ENCODE data around the gene TTLL13. TPM values are rescaled to one million over a fixed set of nuclear protein-coding genes. Genes with fewer than 3 reads are reported as not detected.

The TTLL13 gene
- total RNA-seq, 1 experiment from 2014 or later = 1.0 TPM

DNA sequence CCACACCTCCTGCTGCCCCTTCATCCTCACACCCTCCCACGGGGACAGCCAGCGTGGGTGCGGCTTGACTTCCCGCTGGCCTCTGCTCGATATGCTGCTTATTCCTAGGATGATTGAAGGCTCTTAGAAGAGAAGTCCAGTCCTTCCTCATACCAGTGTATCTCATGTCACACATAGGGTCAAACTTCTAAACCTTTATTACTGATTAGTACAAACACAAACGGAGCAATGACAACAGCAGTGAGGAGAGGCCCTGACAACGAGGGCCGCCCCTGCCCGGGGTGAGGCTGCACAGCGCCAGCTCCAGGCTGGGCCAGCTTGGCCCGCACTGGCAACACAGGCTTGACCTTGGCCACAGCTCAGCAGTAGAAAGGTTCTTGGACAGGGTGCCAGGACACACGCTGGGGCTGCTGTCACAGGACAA, 19.3 kb upstream of the TTLL13 start:
- Histone ChIP-seq H2AFZ (ENCODE audit: low read depth, low read length, poor library complexity, severe bottlenecking) (no peak overlapping the region), H4K20me1 (ENCODE audit: insufficient read depth) (no peaks in the 10 kb centered on the region), H3K9me2 (ENCODE audit: insufficient read depth) (no peaks in the 10 kb centered on the region), H3K9me3 (ENCODE audit: control insufficient read depth in 1 of 2, insufficient read depth in 1 of 2, low read depth in 1 of 2, low read length in 2 of 2) (no peaks in the 10 kb centered on the region), H3K9ac (ENCODE audit: low read length) (no peak overlapping the region), H3K27ac (ENCODE audit: low read depth, low read length) (no peak overlapping the region), H3K4me1 (ENCODE audit: control insufficient read depth in 1 of 2, insufficient read depth in 2 of 2, low read length in 2 of 2) (peaks cover 9 to 24% of the 10 kb centered on the region in 2 experiments; a peak in 3 of 4 replicates), H3K4me2 (ENCODE audit: low read length) (no peak overlapping the region), H3K36me3 (ENCODE audit: control insufficient read depth in 1 of 2, insufficient read depth in 2 of 2, low read length in 2 of 2) (peaks cover 26 to 44% of the 10 kb centered on the region in 2 experiments), H3K4me3 (replicated peaks in 1 of 2; ENCODE audit: low read depth in 1 of 2, low read length in 2 of 2) (no peak overlapping the region), H3K27me3 (ENCODE audit: insufficient read depth, low read length) (no peaks in the 10 kb centered on the region), H3K79me2 (ENCODE audit: insufficient read depth, low read length) (peaks cover 15% of the 10 kb centered on the region)
- RAD21 ChIA-PET (ENCODE audit: low non-redundant PET in 1 of 2, low total read pairs in 2 of 2, uncharacterized antibody in 2 of 2, unreplicated experiment in 2 of 2) = no interaction called here
- CTCF ChIA-PET = no interaction called here
- POLR2A ChIA-PET = interaction anchor here (1.0 kb wide), 1 partner anchor 9 kb away, joined by 3 read pairs; no protein-coding TSS in a partner anchor
- DNase-seq (ENCODE audit: low read depth, low spot score) (no peak), ATAC-seq (no peak)
- no peak for TF ChIP-seq RAD21 (IDR thresholded peaks at IDR 0.05; ENCODE audit: low read depth)
- TF ChIP-seq ZNF274 (IDR thresholded peaks at IDR 0.05; ENCODE audit: low read depth, low read length) = no peak
- TF ChIP-seq SIN3A (IDR thresholded peaks at IDR 0.05; ENCODE audit: low read depth) = no peak
- no peak for TF ChIP-seq EZH2phosphoT487 (IDR thresholded peaks at IDR 0.05; ENCODE audit: borderline replicate concordance)
- no peak for TF ChIP-seq SP1 (IDR thresholded peaks at IDR 0.05; ENCODE audit: low read depth)
- TF ChIP-seq, protein P1, sequence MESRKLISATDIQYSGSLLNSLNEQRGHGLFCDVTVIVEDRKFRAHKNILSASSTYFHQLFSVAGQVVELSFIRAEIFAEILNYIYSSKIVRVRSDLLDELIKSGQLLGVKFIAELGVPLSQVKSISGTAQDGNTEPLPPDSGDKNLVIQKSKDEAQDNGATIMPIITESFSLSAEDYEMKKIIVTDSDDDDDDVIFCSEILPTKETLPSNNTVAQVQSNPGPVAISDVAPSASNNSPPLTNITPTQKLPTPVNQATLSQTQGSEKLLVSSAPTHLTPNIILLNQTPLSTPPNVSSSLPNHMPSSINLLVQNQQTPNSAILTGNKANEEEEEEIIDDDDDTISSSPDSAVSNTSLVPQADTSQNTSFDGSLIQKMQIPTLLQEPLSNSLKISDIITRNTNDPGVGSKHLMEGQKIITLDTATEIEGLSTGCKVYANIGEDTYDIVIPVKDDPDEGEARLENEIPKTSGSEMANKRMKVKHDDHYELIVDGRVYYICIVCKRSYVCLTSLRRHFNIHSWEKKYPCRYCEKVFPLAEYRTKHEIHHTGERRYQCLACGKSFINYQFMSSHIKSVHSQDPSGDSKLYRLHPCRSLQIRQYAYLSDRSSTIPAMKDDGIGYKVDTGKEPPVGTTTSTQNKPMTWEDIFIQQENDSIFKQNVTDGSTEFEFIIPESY (IDR thresholded peaks at IDR 0.05; ENCODE audit: extremely low read depth, insufficient replicate concordance, low read length) = no peak
- no peak for TF ChIP-seq ZFX (IDR thresholded peaks at IDR 0.05)
- TF ChIP-seq EZH2 (IDR thresholded peaks at IDR 0.05) = no peak
- TF ChIP-seq YY1 (IDR thresholded peaks at IDR 0.05; ENCODE audit: extremely low read depth, insufficient replicate concordance, low read depth, low read length) = no peak
- TF ChIP-seq, protein P2, sequence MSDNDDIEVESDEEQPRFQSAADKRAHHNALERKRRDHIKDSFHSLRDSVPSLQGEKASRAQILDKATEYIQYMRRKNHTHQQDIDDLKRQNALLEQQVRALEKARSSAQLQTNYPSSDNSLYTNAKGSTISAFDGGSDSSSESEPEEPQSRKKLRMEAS (IDR thresholded peaks at IDR 0.05) = no peak
- TF ChIP-seq, protein P3, sequence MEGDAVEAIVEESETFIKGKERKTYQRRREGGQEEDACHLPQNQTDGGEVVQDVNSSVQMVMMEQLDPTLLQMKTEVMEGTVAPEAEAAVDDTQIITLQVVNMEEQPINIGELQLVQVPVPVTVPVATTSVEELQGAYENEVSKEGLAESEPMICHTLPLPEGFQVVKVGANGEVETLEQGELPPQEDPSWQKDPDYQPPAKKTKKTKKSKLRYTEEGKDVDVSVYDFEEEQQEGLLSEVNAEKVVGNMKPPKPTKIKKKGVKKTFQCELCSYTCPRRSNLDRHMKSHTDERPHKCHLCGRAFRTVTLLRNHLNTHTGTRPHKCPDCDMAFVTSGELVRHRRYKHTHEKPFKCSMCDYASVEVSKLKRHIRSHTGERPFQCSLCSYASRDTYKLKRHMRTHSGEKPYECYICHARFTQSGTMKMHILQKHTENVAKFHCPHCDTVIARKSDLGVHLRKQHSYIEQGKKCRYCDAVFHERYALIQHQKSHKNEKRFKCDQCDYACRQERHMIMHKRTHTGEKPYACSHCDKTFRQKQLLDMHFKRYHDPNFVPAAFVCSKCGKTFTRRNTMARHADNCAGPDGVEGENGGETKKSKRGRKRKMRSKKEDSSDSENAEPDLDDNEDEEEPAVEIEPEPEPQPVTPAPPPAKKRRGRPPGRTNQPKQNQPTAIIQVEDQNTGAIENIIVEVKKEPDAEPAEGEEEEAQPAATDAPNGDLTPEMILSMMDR (IDR thresholded peaks at IDR 0.05 in 2 of 3, conservative IDR thresholded peaks at IDR 0.05 in 1 of 3; ENCODE audit: borderline replicate concordance in 1 of 3, insufficient read depth in 1 of 3, low read depth in 2 of 3, low read length in 2 of 3) = no peak
- no peak for TF ChIP-seq CEBPB (IDR thresholded peaks at IDR 0.05; ENCODE audit: low read depth)
- no peak for TF ChIP-seq POLR2AphosphoS5 (IDR thresholded peaks at IDR 0.05; ENCODE audit: low read depth, low read length)
- TF ChIP-seq TCF7L2 (IDR thresholded peaks at IDR 0.05; ENCODE audit: borderline replicate concordance, extremely low read depth, insufficient read depth, insufficient read length) = no peak
- no peak for TF ChIP-seq JUND (IDR thresholded peaks at IDR 0.05)
- no peak for TF ChIP-seq CBX3 (IDR thresholded peaks at IDR 0.05; ENCODE audit: low read depth)
- no peak for TF ChIP-seq EGR1 (IDR thresholded peaks at IDR 0.05; ENCODE audit: low read depth)
- TF ChIP-seq SRF (IDR thresholded peaks at IDR 0.05; ENCODE audit: low read depth) = no peak
- intact Hi-C loops (cut with micrococcal nuclease) = no loop called here
- no TSS peak for BruUV-seq (replicated peaks)
